Natural killer cell (primary cell): ENCODE data around the gene FMO5. TPM values are rescaled to one million over a fixed set of nuclear protein-coding genes. Genes with fewer than 3 reads are reported as not detected.

Source experiments
- ATAC-seq, 3 donors: fragments of 150-1000 bp in 2 of 3; fragments of 200-7000 bp in 1 of 3; cut with Tn5 transposase; 1 replicate in 1 of 3; 2 replicates in 2 of 3; pipeline ENCODE4 v1.10.0; 2021; ENCODE audit warnings: mild to moderate bottlenecking in 2 of 3, moderate library complexity in 2 of 3
- DNase-seq, 2 donors: peaks; one replicate each; pipeline versions ENCODE4 v3.0.0 to v3.0.0-alpha.2; 2013 to 2021; ENCODE audit warnings: mixed read lengths in 1 of 2
- H3K27ac ChIP-seq: one replicate; pipeline ENCODE4 v1.5.1; 2013; ENCODE audit warnings: mild to moderate bottlenecking, low read length
- H3K27me3 ChIP-seq: one replicate; pipeline ENCODE4 v1.6.1; 2013; ENCODE audit warnings: low read length; ENCODE audit not compliant: control insufficient read depth, insufficient read depth
- H3K36me3 ChIP-seq: one replicate; pipeline ENCODE4 v1.6.1; 2013; ENCODE audit warnings: low read length; ENCODE audit not compliant: control insufficient read depth, insufficient read depth
- H3K4me1 ChIP-seq: one replicate; pipeline ENCODE4 v1.6.1; 2013; ENCODE audit warnings: low read length; ENCODE audit not compliant: control insufficient read depth, insufficient read depth
- H3K4me3 ChIP-seq: one replicate; pipeline ENCODE4 v1.5.1; 2013; ENCODE audit warnings: low read length
- H3K9me3 ChIP-seq: one replicate; pipeline ENCODE4 v1.6.1; 2013; ENCODE audit warnings: low read length; ENCODE audit not compliant: control insufficient read depth, insufficient read depth
- H3K27ac Mint-ChIP-seq, 2 donors: one replicate each; pipeline ENCODE4 v1.8.0; 2022; ENCODE audit warnings: mild to moderate bottlenecking in 2 of 2, mixed read lengths in 2 of 2, moderate library complexity in 1 of 2
- H3K27me3 Mint-ChIP-seq, 2 donors: one replicate each; pipeline ENCODE4 v1.8.0; 2022; ENCODE audit warnings: low read depth in 2 of 2, mixed read lengths in 2 of 2
- H3K36me3 Mint-ChIP-seq: one replicate; pipeline ENCODE4 v1.8.0; 2022; ENCODE audit warnings: mixed read lengths
- H3K4me1 Mint-ChIP-seq, 2 donors: one replicate each; pipeline ENCODE4 v1.8.0; 2022; ENCODE audit warnings: mixed read lengths in 2 of 2
- H3K4me3 Mint-ChIP-seq: one replicate; pipeline ENCODE4 v1.8.0; 2022; ENCODE audit warnings: mild to moderate bottlenecking, moderate library complexity, mixed read lengths
- H3K9me3 Mint-ChIP-seq, 2 donors: one replicate each; pipeline ENCODE4 v1.8.0; 2022; ENCODE audit warnings: mixed read lengths in 2 of 2
- WGBS: methylation state at CpG from one replicate; pipeline ENCODE4 v1.1.7; 2013; ENCODE audit warnings: missing lambda C conversion rate; ENCODE audit not compliant: insufficient coverage; 5-methylcytosine and 5-hydroxymethylcytosine counted together
- intact Hi-C: fragments of 100-400 bp; cut with micrococcal nuclease; formaldehyde crosslinking; loops from one replicate; pipeline ENCODE4 v1.14.2; 2022
- total RNA-seq, 4 donors: library from RNA; stranded (reverse); fragments of 120-200 nt in 1 of 4; gene quantifications; one replicate each; pipeline versions ENCODE4 v1.2.3 to v1.2.4, GENCODE V29; 2013 to 2022
- TF ChIP-seq, protein P1 (sequence below): fragments of 200-600 bp; IDR thresholded peaks from one replicate; pipeline ENCODE4 v1.8.0; 2022; ENCODE audit warnings: antibody characterized with exemption

FMO5 gene
- total RNA-seq, 3 donors from 2014 or later (not counting 1 experiment from before 2014, with no cell fraction given): 5.8 to 6.0 (median 6.0) TPM

DNA sequence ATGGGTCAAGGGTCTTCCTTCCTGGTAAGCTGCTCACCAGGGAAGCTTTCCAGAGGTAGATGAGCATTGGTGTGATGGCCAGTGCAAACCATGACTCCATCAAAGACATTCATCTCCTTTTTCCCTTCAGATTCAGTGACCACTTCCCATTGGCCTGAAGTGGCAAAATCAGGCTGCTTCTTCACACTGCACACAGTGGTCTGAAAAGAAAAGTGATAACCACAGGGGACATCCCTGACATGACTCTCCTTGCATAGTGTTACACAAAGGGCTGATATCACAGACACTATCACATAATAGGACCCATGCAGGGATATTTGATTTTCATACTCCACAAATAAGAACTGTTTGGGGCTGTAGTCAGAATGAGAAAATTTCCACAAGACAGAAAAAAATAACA, 11.9 kb downstream of the FMO5 start:
- H3K4me1 Mint-ChIP-seq: peaks cover 10 to 11% of the 10 kb centered on the region in 2 donors
- Histone ChIP-seq H3K36me3 (no peaks in the 10 kb centered on the region), H3K4me3 (no peak overlapping the region), H3K9me3 (no peaks in the 10 kb centered on the region), H3K27ac (no peak overlapping the region), H3K4me1 (no peaks in the 10 kb centered on the region), H3K27me3 (no peaks in the 10 kb centered on the region)
- ATAC-seq: peak in 2 of 3 donors; percentile 40 to 84
- no peak overlapping the region for H3K27ac Mint-ChIP-seq
- DNase-seq: no peak
- H3K9me3 Mint-ChIP-seq: no peaks in the 10 kb centered on the region
- TF ChIP-seq, protein P1, sequence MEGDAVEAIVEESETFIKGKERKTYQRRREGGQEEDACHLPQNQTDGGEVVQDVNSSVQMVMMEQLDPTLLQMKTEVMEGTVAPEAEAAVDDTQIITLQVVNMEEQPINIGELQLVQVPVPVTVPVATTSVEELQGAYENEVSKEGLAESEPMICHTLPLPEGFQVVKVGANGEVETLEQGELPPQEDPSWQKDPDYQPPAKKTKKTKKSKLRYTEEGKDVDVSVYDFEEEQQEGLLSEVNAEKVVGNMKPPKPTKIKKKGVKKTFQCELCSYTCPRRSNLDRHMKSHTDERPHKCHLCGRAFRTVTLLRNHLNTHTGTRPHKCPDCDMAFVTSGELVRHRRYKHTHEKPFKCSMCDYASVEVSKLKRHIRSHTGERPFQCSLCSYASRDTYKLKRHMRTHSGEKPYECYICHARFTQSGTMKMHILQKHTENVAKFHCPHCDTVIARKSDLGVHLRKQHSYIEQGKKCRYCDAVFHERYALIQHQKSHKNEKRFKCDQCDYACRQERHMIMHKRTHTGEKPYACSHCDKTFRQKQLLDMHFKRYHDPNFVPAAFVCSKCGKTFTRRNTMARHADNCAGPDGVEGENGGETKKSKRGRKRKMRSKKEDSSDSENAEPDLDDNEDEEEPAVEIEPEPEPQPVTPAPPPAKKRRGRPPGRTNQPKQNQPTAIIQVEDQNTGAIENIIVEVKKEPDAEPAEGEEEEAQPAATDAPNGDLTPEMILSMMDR: no peak
- peaks cover 12% of the 10 kb centered on the region for H3K36me3 Mint-ChIP-seq
- peaks cover 0 to 5% of the 10 kb centered on the region in 2 donors for H3K27me3 Mint-ChIP-seq
- no peak overlapping the region for H3K4me3 Mint-ChIP-seq
- intact Hi-C loops: no loop called here

DNA sequence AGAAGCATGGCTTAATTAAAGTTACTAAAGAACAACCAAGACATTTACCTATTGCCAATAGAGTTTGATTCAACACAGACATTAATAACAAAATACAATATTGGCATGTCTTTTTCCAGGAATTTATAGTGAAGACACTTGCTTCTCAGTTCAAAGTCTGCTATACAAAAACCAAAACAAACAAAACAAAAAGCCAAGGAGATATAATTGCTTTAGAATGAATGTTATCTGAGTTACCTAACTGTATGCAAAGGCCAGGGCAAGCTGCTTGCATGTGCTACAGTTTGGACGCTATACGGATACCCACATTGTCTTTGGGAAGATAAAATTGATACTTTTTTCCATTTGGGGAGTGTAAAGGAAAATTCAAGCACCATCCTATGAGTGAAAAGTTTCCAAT, 13.6 kb downstream of the FMO5 start:
- Histone ChIP-seq H3K9me3 (no peaks in the 10 kb centered on the region), H3K27ac (no peak overlapping the region), H3K4me1 (no peaks in the 10 kb centered on the region), H3K36me3 (no peaks in the 10 kb centered on the region), H3K27me3 (no peaks in the 10 kb centered on the region), H3K4me3 (no peak overlapping the region)
- TF ChIP-seq, protein P1: no peak
- peaks cover 0 to 5% of the 10 kb centered on the region in 2 donors for H3K27me3 Mint-ChIP-seq
- DNase-seq: no peak
- peaks cover 10 to 11% of the 10 kb centered on the region in 2 donors for H3K4me1 Mint-ChIP-seq
- H3K9me3 Mint-ChIP-seq: no peaks in the 10 kb centered on the region
- WGBS: 100% methylated on average over 2 of the region's 2 CpGs
- no peak overlapping the region for H3K27ac Mint-ChIP-seq
- intact Hi-C loops: no loop called here
- peaks cover 12% of the 10 kb centered on the region for H3K36me3 Mint-ChIP-seq
- H3K4me3 Mint-ChIP-seq: no peak overlapping the region
- no peak for ATAC-seq

DNA sequence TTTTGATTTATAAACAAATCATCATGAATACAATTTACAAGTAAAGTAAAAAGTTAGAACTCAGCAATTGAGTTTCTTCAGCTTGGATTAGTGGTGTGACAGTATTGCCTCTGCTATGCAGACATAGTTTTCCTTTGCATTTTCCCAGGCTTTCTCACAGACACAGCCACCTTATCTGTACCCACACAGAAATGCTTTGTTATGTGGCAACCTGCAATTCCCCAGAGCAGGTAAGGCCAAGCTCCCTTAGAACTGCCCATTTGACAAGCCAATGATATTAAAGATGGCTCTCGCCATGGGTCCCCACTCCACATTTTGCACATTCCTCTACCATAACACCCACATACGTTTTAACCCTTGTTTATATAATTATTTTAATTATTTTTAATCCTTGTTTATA, 14.2 kb downstream of the FMO5 start:
- no peak overlapping the region for H3K27ac Mint-ChIP-seq
- Histone ChIP-seq H3K4me3 (no peak overlapping the region), H3K27ac (no peak overlapping the region), H3K36me3 (no peaks in the 10 kb centered on the region), H3K4me1 (no peaks in the 10 kb centered on the region), H3K9me3 (no peaks in the 10 kb centered on the region), H3K27me3 (no peaks in the 10 kb centered on the region)
- peaks cover 10 to 11% of the 10 kb centered on the region in 2 donors for H3K4me1 Mint-ChIP-seq
- no peak overlapping the region for H3K4me3 Mint-ChIP-seq
- no peak for ATAC-seq
- peaks cover 0 to 5% of the 10 kb centered on the region in 2 donors for H3K27me3 Mint-ChIP-seq
- peaks cover 10% of the 10 kb centered on the region for H3K36me3 Mint-ChIP-seq
- intact Hi-C loops: no loop called here
- TF ChIP-seq, protein P1: no peak
- DNase-seq: no peak
- WGBS: 100% methylated on average over 1 of the region's 2 CpGs
- H3K9me3 Mint-ChIP-seq: no peaks in the 10 kb centered on the region
